Activated CD4-positive, alpha-beta T cell treated with anti-CD3 and anti-CD28 coated beads for 48 hours (primary cell): ENCODE data around the gene CNOT3.

Experiments
- DNase-seq: peaks from one replicate; pipeline ENCODE4 v3.0.0-alpha.2; 2020

CNOT3 gene

DNA sequence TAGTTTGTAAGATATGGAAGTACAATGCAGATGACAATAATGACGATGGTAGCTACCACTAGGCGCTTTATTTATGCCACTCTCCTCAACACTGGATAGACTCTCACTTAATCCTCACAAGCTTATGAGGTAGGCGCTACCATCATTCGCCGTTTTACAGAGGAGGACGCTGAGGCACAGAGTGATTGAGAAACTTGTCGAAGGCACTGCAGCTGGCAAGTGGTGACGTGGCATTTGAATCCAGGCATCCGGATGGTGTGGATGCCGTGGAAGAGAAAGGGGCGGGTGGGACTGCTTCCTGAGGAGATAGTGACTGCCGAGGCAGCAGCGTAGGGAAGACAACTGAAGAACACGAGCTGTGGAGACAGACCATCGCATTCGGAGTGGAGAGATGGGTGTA lies 61.8 kb downstream of the CNOT3 start:
- no peak for DNase-seq

DNA sequence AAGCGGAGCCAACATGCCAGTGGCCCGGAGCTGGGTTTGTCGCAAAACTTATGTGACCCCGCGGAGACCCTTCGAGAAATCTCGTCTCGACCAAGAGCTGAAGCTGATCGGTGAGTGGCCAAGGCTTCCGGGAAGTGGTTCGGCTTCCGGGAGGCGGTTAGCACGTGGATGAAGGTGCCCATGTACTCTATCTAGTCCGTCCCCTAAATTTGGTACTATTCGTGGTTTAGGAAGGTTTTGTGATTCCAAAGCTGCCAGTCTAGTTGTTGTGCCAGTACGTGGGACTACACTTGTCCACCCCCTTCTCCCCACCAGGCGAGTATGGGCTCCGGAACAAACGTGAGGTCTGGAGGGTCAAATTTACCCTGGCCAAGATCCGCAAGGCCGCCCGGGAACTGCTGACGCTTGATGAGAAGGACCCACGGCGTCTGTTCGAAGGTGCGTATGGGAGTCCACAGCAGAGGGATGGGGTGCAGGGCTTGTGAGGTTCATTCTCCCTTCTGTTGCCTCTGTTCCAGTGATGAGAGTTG lies 63.7 kb downstream of the CNOT3 start:
- no peak for DNase-seq

DNA sequence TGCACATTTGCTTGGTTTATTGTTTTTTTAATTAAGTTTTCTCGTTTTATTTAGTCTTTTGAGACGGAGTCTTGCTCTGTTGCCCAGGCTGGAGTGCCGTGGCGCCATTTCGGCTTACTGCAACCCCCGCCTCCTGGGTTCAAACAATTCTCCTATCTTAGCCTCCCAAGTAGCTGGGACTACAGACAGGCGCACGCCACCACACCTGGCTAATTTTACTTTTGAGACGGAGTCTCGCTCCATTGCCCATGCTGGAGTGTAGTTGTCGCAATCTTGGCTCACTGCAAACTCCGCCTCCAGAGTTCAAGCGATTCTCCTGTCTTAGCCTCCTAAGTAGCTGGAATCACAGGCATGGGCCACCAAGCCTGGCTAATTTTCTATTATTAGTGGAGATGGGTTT lies 64.4 kb downstream of the CNOT3 start:
- DNase-seq, result no peak

DNA sequence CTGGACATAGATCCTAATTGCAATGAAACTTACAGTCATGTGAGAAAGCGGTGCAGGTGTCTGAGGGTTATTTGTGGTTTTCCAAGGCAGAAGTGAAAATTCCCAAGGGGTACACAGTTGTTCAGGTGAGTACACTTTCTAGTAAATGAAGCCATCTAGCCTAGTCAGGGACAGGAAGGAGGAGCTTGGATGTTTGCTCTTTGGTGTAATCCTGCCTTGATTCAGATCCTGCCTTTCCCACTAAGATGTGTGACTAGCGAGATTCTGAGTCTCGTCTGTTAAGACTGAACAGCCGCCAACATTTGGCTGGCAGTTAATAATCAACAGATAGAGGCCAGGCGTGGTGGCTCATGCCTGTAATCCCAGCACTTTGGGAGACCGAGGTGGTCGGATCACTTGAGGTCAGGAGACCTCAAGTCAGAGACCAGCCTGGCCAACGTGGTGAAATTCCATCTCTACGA lies 65.6 kb downstream of the CNOT3 start:
- DNase-seq, result no peak

DNA sequence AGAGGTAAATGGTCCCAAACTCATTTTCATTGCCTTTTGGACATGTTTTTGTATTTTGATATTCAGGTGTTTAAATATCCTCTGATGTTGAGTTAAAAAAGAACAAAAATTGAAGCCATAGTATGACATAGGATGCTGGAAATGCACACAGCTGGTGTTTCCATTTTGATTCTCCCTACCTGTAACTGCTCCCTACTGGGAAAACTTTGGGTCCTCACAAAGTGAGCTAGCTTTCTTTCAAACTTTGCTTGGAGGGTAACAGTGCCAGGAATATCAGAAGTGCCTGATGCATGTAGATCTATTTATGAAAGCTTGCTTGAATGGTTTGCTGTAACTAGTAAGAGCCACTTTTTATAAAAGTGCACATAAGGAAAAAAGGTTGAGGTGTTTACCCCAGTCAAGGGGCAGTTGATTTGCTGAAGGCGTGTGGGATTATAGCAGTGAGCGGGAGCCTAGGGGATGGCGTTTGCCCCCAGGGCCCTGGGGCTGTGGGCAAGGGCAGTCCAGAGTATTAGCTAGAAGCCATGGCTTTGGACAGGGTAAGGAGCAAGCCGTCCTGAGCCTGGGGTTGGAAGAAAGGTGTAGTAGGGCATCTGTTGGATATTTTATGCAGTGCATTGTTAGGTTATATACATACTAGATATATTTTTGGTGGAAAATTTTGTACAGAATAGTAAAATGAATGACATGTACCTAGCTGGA lies 67.4 kb downstream of the CNOT3 start:
- no peak for DNase-seq
